DND-41 (cell line): Measurements from ENCODE around the gene ALDH18A1.

Source experiments
- ATAC-seq: fragments of 200-7000 bp; cut with Tn5 transposase; 3 replicates; pipeline ENCODE4 v1.9.1; 2021; ENCODE audit warnings: low read depth; ENCODE audit not compliant: insufficient read depth
- DNase-seq: peaks from one replicate; pipeline ENCODE4 v3.0.0-alpha.2; 2020
- H2AFZ ChIP-seq: 2 replicates; pipeline ENCODE4 v1.6.0; 2012; ENCODE audit warnings: low read depth, low read length
- H3K27ac ChIP-seq: 2 replicates; pipeline ENCODE4 v1.5.1; 2012; ENCODE audit warnings: low read length, inconsistent platforms
- H3K27me3 ChIP-seq: fragments of 200-600 bp; sonication (generic); 2 replicates; pipeline ENCODE4 v1.6.0; 2012; ENCODE audit warnings: low read length, mild to moderate bottlenecking, inconsistent platforms; ENCODE audit not compliant: insufficient read depth, poor library complexity
- H3K36me3 ChIP-seq: 2 replicates; pipeline ENCODE4 v1.5.1; 2012; ENCODE audit warnings: low read length, inconsistent platforms; ENCODE audit not compliant: insufficient read depth
- H3K4me1 ChIP-seq: 2 replicates; pipeline ENCODE4 v1.5.1; 2012; ENCODE audit warnings: mild to moderate bottlenecking, low read length; ENCODE audit not compliant: insufficient read depth
- H3K4me2 ChIP-seq: 2 replicates; pipeline ENCODE4 v1.6.0; 2012; ENCODE audit warnings: mild to moderate bottlenecking, moderate library complexity, low read length, inconsistent platforms; ENCODE audit not compliant: insufficient read depth
- H3K4me3 ChIP-seq, 2 experiments: fragments of 200-600 bp in 1 of 2; shearing (Covaris generic) in 1 of 2; 2 replicates each; pipeline ENCODE4 v1.5.1; 2012 to 2016; ENCODE audit warnings: inconsistent platforms in 2 of 2, low read length in 2 of 2, mild to moderate bottlenecking in 2 of 2, low read depth in 1 of 2, moderate library complexity in 1 of 2
- H3K79me2 ChIP-seq: 2 replicates; pipeline ENCODE4 v1.6.0; 2012; ENCODE audit warnings: low read length, inconsistent platforms; ENCODE audit not compliant: insufficient read depth
- H3K9ac ChIP-seq: 2 replicates; pipeline ENCODE4 v1.6.0; 2012; ENCODE audit warnings: low read depth, mild to moderate bottlenecking, inconsistent platforms, low read length, moderate library complexity
- H3K9me3 ChIP-seq: 2 replicates; pipeline ENCODE4 v1.5.1; 2012; ENCODE audit warnings: low read length, moderate library complexity, mild to moderate bottlenecking, inconsistent platforms; ENCODE audit not compliant: insufficient read depth, severe bottlenecking
- H4K20me1 ChIP-seq: 2 replicates; pipeline ENCODE4 v1.6.0; 2012; ENCODE audit warnings: low read length; ENCODE audit not compliant: insufficient read depth
- CTCF ChIP-seq: IDR thresholded peaks from 2 replicates; pipeline ENCODE4 v1.5.1; 2012; ENCODE audit warnings: borderline replicate concordance, low read length, moderate library complexity, mild to moderate bottlenecking; ENCODE audit not compliant: poor library complexity, severe bottlenecking; ENCODE audit errors: extremely low read depth
- EZH2 ChIP-seq: IDR thresholded peaks from 3 replicates; pipeline ENCODE4 v1.6.1; 2012; ENCODE audit warnings: borderline replicate concordance, low read depth, mild to moderate bottlenecking, moderate library complexity, low read length, inconsistent platforms; ENCODE audit not compliant: severe bottlenecking

ALDH18A1 gene

GRCh38 chr10:95559471-95559870 lies 97.0 kb downstream of the ALDH18A1 start:
- no peaks in the 10 kb centered on the region for H3K79me2 ChIP-seq
- no peak overlapping the region for H3K4me3 ChIP-seq
- DNase-seq (no peak), ATAC-seq (no peak)
- no peak overlapping the region for H2AFZ ChIP-seq
- no peaks in the 10 kb centered on the region for H3K27me3 ChIP-seq
- no peaks in the 10 kb centered on the region for H3K36me3 ChIP-seq
- TF ChIP-seq CTCF (no peak), EZH2 (no peak)
- no peaks in the 10 kb centered on the region for H4K20me1 ChIP-seq
- H3K9me3 ChIP-seq, result no peaks in the 10 kb centered on the region
- H3K9ac ChIP-seq, result no peak overlapping the region
- H3K27ac ChIP-seq, result no peak overlapping the region
- no peak overlapping the region for H3K4me2 ChIP-seq
- no peaks in the 10 kb centered on the region for H3K4me1 ChIP-seq

- no peaks in the 10 kb centered on the region for H3K27me3 ChIP-seq
- no peaks in the 10 kb centered on the region for H3K4me1 ChIP-seq
- H2AFZ ChIP-seq, result no peak overlapping the region
- no peaks in the 10 kb centered on the region for H4K20me1 ChIP-seq
- ATAC-seq (no peak), DNase-seq (no peak)
- H3K27ac ChIP-seq, result no peak overlapping the region
- H3K4me2 ChIP-seq, result no peak overlapping the region
- TF ChIP-seq EZH2 (no peak), CTCF (no peak)
- H3K36me3 ChIP-seq, result no peaks in the 10 kb centered on the region
- H3K9me3 ChIP-seq, result no peaks in the 10 kb centered on the region
- H3K4me3 ChIP-seq, result no peak overlapping the region
- no peak overlapping the region for H3K9ac ChIP-seq
- H3K79me2 ChIP-seq, result no peaks in the 10 kb centered on the region
Observed at GRCh38 chr10:95558593-95559320, 97.8 kb downstream of the ALDH18A1 start.

GRCh38 chr10:95556994-95557767 lies 99.3 kb downstream of the ALDH18A1 start:
- Histone ChIP-seq H3K9ac (no peak overlapping the region), H2AFZ (no peak overlapping the region), H3K4me3 (no peak overlapping the region), H4K20me1 (no peaks in the 10 kb centered on the region), H3K9me3 (no peaks in the 10 kb centered on the region), H3K36me3 (no peaks in the 10 kb centered on the region), H3K79me2 (no peaks in the 10 kb centered on the region), H3K27ac (no peak overlapping the region), H3K4me1 (no peaks in the 10 kb centered on the region), H3K27me3 (no peaks in the 10 kb centered on the region), H3K4me2 (no peak overlapping the region)
- TF ChIP-seq CTCF, result no peak
- TF ChIP-seq EZH2, result no peak
- no peak for DNase-seq
- ATAC-seq, result no peak
